Osteoblast (primary cell): ENCODE measurements around the gene CKAP5. TPM values are rescaled to one million over a fixed set of nuclear protein-coding genes. Genes with fewer than 3 reads are reported as not detected.

ENCODE experiments used
- DNase-seq: peaks from one replicate; pipeline ENCODE4 v3.0.0; 2011; ENCODE audit warnings: low spot score, mixed read lengths; ENCODE audit not compliant: insufficient read length; ENCODE audit errors: missing footprints
- H2AFZ ChIP-seq: 2 replicates; pipeline ENCODE4 v1.6.0; 2011; ENCODE audit warnings: mild to moderate bottlenecking, low read length
- H3K27ac ChIP-seq: 2 replicates; pipeline ENCODE4 v1.5.1; 2011; ENCODE audit warnings: mild to moderate bottlenecking, low read depth, low read length, moderate library complexity
- H3K27me3 ChIP-seq: 2 replicates; pipeline ENCODE4 v1.6.0; 2012; ENCODE audit warnings: mild to moderate bottlenecking, control low read depth, inconsistent platforms, low read length, moderate library complexity; ENCODE audit not compliant: insufficient read depth
- H3K36me3 ChIP-seq: 2 replicates; pipeline ENCODE4 v1.5.1; 2011; ENCODE audit warnings: mild to moderate bottlenecking, low read length, control low read depth, moderate library complexity; ENCODE audit not compliant: insufficient read depth
- H3K4me1 ChIP-seq: 2 replicates; pipeline ENCODE4 v1.5.1; 2011; ENCODE audit warnings: mild to moderate bottlenecking, low read length, control low read depth, moderate library complexity; ENCODE audit not compliant: insufficient read depth
- H3K4me2 ChIP-seq: 2 replicates; pipeline ENCODE4 v1.6.0; 2011; ENCODE audit warnings: mild to moderate bottlenecking, low read length; ENCODE audit not compliant: insufficient read depth
- H3K4me3 ChIP-seq: fragments of 200-600 bp; sonication (generic); 3 replicates; pipeline ENCODE4 v1.5.1; 2012; ENCODE audit warnings: mild to moderate bottlenecking, low read length, inconsistent platforms; ENCODE audit not compliant: insufficient read depth
- H3K79me2 ChIP-seq: 2 replicates; pipeline ENCODE4 v1.6.0; 2012; ENCODE audit warnings: mild to moderate bottlenecking, low read length, control low read depth, inconsistent platforms; ENCODE audit not compliant: insufficient read depth
- H3K9me3 ChIP-seq: 2 replicates; pipeline ENCODE4 v1.5.1; 2011; ENCODE audit warnings: low read depth, low read length, control low read depth
- H4K20me1 ChIP-seq: 2 replicates; pipeline ENCODE4 v1.6.0; 2012; ENCODE audit warnings: mild to moderate bottlenecking, low read length, control low read depth; ENCODE audit not compliant: insufficient read depth
- CTCF ChIP-seq: IDR thresholded peaks from 2 replicates; pipeline ENCODE4 v1.5.1; 2011; ENCODE audit warnings: mild to moderate bottlenecking, low read depth, low read length, moderate library complexity; ENCODE audit errors: extremely low read depth
- total RNA-seq: library from RNA; depleted of rRNA; stranded (reverse); fragments of >200 nt; gene quantifications from 2 replicates; pipeline ENCODE4 v1.2.3, GENCODE V29; 2012

The CKAP5 gene
- total RNA-seq, 1 donor, result 56.5 TPM

- Histone ChIP-seq H3K27me3 (no peaks in the 10 kb centered on the region), H3K4me1 (no peaks in the 10 kb centered on the region), H2AFZ (no peak overlapping the region), H3K4me3 (no peak overlapping the region), H3K36me3 (no peaks in the 10 kb centered on the region), H3K4me2 (no peak overlapping the region), H4K20me1 (no peaks in the 10 kb centered on the region), H3K79me2 (no peaks in the 10 kb centered on the region), H3K27ac (no peak overlapping the region), H3K9me3 (no peaks in the 10 kb centered on the region)
- DNase-seq, result peak; percentile 46
- TF ChIP-seq CTCF, result no peak
Observed at GRCh38 chr11:46722566-46723358, 123.3 kb downstream of the CKAP5 start.

- no peak overlapping the region for H2AFZ ChIP-seq
- H3K4me2 ChIP-seq, result no peak overlapping the region
- no peak overlapping the region for H3K27ac ChIP-seq
- H3K9me3 ChIP-seq, result no peaks in the 10 kb centered on the region
- TF ChIP-seq CTCF, result no peak
- no peaks in the 10 kb centered on the region for H3K27me3 ChIP-seq
- no peaks in the 10 kb centered on the region for H3K79me2 ChIP-seq
- H3K4me1 ChIP-seq, result no peaks in the 10 kb centered on the region
- DNase-seq, result peak; percentile 58
- H3K4me3 ChIP-seq, result no peak overlapping the region
- no peaks in the 10 kb centered on the region for H3K36me3 ChIP-seq
- H4K20me1 ChIP-seq, result no peaks in the 10 kb centered on the region
Observed at GRCh38 chr11:46721286-46721685, 124.8 kb downstream of the CKAP5 start.

GRCh38 chr11:46719543-46720218 is 126.4 kb downstream of the CKAP5 start:
- Histone ChIP-seq H3K4me2 (no peak overlapping the region), H3K4me3 (no peak overlapping the region), H2AFZ (no peak overlapping the region), H3K27ac (no peak overlapping the region), H3K4me1 (peaks cover 4% of the 10 kb centered on the region), H4K20me1 (no peaks in the 10 kb centered on the region), H3K27me3 (no peaks in the 10 kb centered on the region), H3K79me2 (no peaks in the 10 kb centered on the region), H3K36me3 (no peaks in the 10 kb centered on the region), H3K9me3 (no peaks in the 10 kb centered on the region)
- TF ChIP-seq CTCF, result no peak
- DNase-seq, result peak; percentile 22

GRCh38 chr11:46719048-46719542 is 127.0 kb downstream of the CKAP5 start, which contains the start of gene F2:
F2 (plus strand) TSS chr11:46719213; CDS start chr11:46719236, 23 bp downstream.
- Histone ChIP-seq H3K4me3 (no peak within 1 kb of the TSS), H3K4me1 (peaks cover 8% of the 10 kb centered on the region), H4K20me1 (no peaks in the 10 kb centered on the region), H3K79me2 (no peaks in the 10 kb centered on the region), H3K36me3 (no peaks in the 10 kb centered on the region), H3K27ac (no peak within 1 kb of the TSS), H3K4me2 (no peak within 1 kb of the TSS), H3K9me3 (no peaks in the 10 kb centered on the region), H3K27me3 (no peaks in the 10 kb centered on the region), H2AFZ (peak within 1 kb of the TSS; percentile 36)
- no peak for TF ChIP-seq CTCF
- peak; percentile 72 for DNase-seq
